SU-DHL-6 (cell line): ENCODE measurements around the gene HECW1.

Source experiments
- H2AFZ ChIP-seq: fragments of 200-600 bp; sonication (generic); 2 replicates; pipeline ENCODE4 v1.6.1; 2014; ENCODE audit warnings: low read depth, mild to moderate bottlenecking, moderate library complexity, mixed read lengths, antibody characterized with exemption, low read length; ENCODE audit not compliant: severe bottlenecking
- H3F3A ChIP-seq: fragments of 200-600 bp; shearing (Covaris generic); 2 replicates; pipeline ENCODE4 v1.6.0; 2016; ENCODE audit warnings: antibody characterized with exemption, mild to moderate bottlenecking; ENCODE audit not compliant: insufficient read depth
- H3K27ac ChIP-seq: fragments of 200-600 bp; sonication (generic); 2 replicates; pipeline ENCODE4 v1.5.1; 2016; ENCODE audit warnings: low read depth, mild to moderate bottlenecking, low read length, moderate library complexity, mixed read lengths
- H3K27me3 ChIP-seq: fragments of 200-600 bp; sonication (generic), shearing (Covaris generic); 2 replicates; pipeline ENCODE4 v1.6.0; 2014; ENCODE audit warnings: mild to moderate bottlenecking, low read length
- H3K36me3 ChIP-seq: fragments of 200-600 bp; sonication (generic); 2 replicates; pipeline ENCODE4 v1.6.1; 2014; ENCODE audit warnings: mild to moderate bottlenecking, low read length, mixed read lengths
- H3K4me2 ChIP-seq: fragments of 300-600, 200-600 bp; shearing (Covaris generic), sonication (generic); 2 replicates; pipeline ENCODE4 v1.6.0; 2014; ENCODE audit warnings: low read length, low read depth, mild to moderate bottlenecking; ENCODE audit not compliant: poor library complexity, severe bottlenecking
- H3K4me3 ChIP-seq: fragments of 200-600 bp; sonication (generic); 2 replicates; pipeline ENCODE4 v1.5.1; 2014; ENCODE audit warnings: antibody characterized with exemption, low read length, mild to moderate bottlenecking, mixed read lengths; ENCODE audit not compliant: insufficient read depth, poor library complexity, severe bottlenecking
- H3K79me2 ChIP-seq: fragments of 200-600 bp; sonication (generic); 2 replicates; pipeline ENCODE4 v1.6.1; 2014; ENCODE audit warnings: mild to moderate bottlenecking, low read length, moderate library complexity; ENCODE audit not compliant: insufficient read depth
- H3K9ac ChIP-seq: fragments of 200-600 bp; sonication (generic); 2 replicates; pipeline ENCODE4 v1.7.0; 2014; ENCODE audit warnings: mild to moderate bottlenecking, low read length
- H3K9me2 ChIP-seq: fragments of 200-600 bp; sonication (generic); replicated peaks from 2 replicates; pipeline ENCODE4 v1.6.1; 2014; ENCODE audit warnings: low read length; ENCODE audit not compliant: insufficient read depth
- H3K9me3 ChIP-seq: fragments of 200-600 bp; sonication (generic); 2 replicates; pipeline ENCODE4 v1.6.1; 2014; ENCODE audit warnings: low read length, mixed read lengths; ENCODE audit not compliant: insufficient read depth
- H4K20me1 ChIP-seq: fragments of 200-600 bp; sonication (generic); 2 replicates; pipeline ENCODE4 v1.6.1; 2014; ENCODE audit warnings: low read depth, mild to moderate bottlenecking, antibody characterized with exemption, low read length, moderate library complexity, mixed read lengths
- CTCF ChIP-seq: fragments of 200-600 bp; sonication (generic); IDR thresholded peaks from one replicate; pipeline ENCODE4 v1.5.1; 2017; ENCODE audit warnings: antibody characterized with exemption, mild to moderate bottlenecking, low read length, moderate library complexity; ENCODE audit not compliant: insufficient read depth, poor library complexity, severe bottlenecking
- EZH2phosphoT487 ChIP-seq: fragments of 200-600 bp; sonication (generic), shearing (Covaris generic); conservative IDR thresholded peaks from 2 replicates; pipeline ENCODE4 v1.6.1; 2018; ENCODE audit warnings: mild to moderate bottlenecking, antibody characterized with exemption, low read length, moderate library complexity, mixed read lengths

The HECW1 gene

GRCh38 chr7:43242628-43243255 lies 130.3 kb downstream of the HECW1 start:
- Histone ChIP-seq H3F3A (no peaks in the 10 kb centered on the region), H3K27ac (no peak overlapping the region), H3K27me3 (no peaks in the 10 kb centered on the region), H3K9ac (no peak overlapping the region), H2AFZ (no peak overlapping the region), H3K4me2 (no peak overlapping the region), H3K79me2 (no peaks in the 10 kb centered on the region), H3K9me2 (no peaks in the 10 kb centered on the region), H3K36me3 (no peaks in the 10 kb centered on the region), H3K9me3 (no peaks in the 10 kb centered on the region), H3K4me3 (no peak overlapping the region), H4K20me1 (no peaks in the 10 kb centered on the region)
- TF ChIP-seq EZH2phosphoT487 (no peak), CTCF (no peak)

GRCh38 chr7:43244232-43244631 lies 131.8 kb downstream of the HECW1 start:
- Histone ChIP-seq H2AFZ (no peak overlapping the region), H3K27me3 (no peaks in the 10 kb centered on the region), H3K36me3 (no peaks in the 10 kb centered on the region), H3K9me2 (no peaks in the 10 kb centered on the region), H3F3A (no peaks in the 10 kb centered on the region), H3K4me3 (no peak overlapping the region), H3K27ac (no peak overlapping the region), H3K9ac (no peak overlapping the region), H3K79me2 (no peaks in the 10 kb centered on the region), H3K9me3 (no peaks in the 10 kb centered on the region), H4K20me1 (no peaks in the 10 kb centered on the region), H3K4me2 (no peak overlapping the region)
- TF ChIP-seq EZH2phosphoT487: no peak
- no peak for TF ChIP-seq CTCF

- Histone ChIP-seq H3K9me2 (no peaks in the 10 kb centered on the region), H3K9me3 (no peaks in the 10 kb centered on the region), H3K27ac (no peak overlapping the region), H3K4me2 (no peak overlapping the region), H3K79me2 (no peaks in the 10 kb centered on the region), H3K36me3 (no peaks in the 10 kb centered on the region), H2AFZ (no peak overlapping the region), H3K9ac (no peak overlapping the region), H3F3A (no peaks in the 10 kb centered on the region), H3K4me3 (no peak overlapping the region), H3K27me3 (no peaks in the 10 kb centered on the region), H4K20me1 (no peaks in the 10 kb centered on the region)
- TF ChIP-seq CTCF: no peak
- no peak for TF ChIP-seq EZH2phosphoT487
Observed at GRCh38 chr7:43244784-43245183, 132.3 kb downstream of the HECW1 start.
